GM13977 (cell line): ENCODE data around the gene FAM24A.
A peak's percentile ranks its signal among the peaks of the same experiment; 100 is the strongest.
"Not testable (repeated sequence)": the region's sequence is repeated elsewhere in the genome, so short reads cannot be mapped to it uniquely, and the experiment has no call there.

Source experiments
- DNase-seq: peaks from one replicate; pipeline ENCODE4 v3.0.0; 2012; ENCODE audit warnings: low spot score
- in situ Hi-C: fragments of 300-500 bp; cut with MboI; formaldehyde crosslinking; loops from one replicate; pipeline ENCODE4 v1.12.0; 2022; ENCODE audit warnings: low sequenced_read_pairs, low pct_unique_long_range_greater_than_20kb, mixed read lengths, inconsistent platforms; ENCODE audit not compliant: unreplicated experiment
- TF ChIP-seq, protein P1 (sequence below): IDR thresholded peaks from 2 replicates; pipeline ENCODE4 v1.5.1; 2012; ENCODE audit warnings: mild to moderate bottlenecking, control low read depth; ENCODE audit not compliant: insufficient read depth; ENCODE audit errors: extremely low read depth, missing control alignments

The FAM24A gene

DNA sequence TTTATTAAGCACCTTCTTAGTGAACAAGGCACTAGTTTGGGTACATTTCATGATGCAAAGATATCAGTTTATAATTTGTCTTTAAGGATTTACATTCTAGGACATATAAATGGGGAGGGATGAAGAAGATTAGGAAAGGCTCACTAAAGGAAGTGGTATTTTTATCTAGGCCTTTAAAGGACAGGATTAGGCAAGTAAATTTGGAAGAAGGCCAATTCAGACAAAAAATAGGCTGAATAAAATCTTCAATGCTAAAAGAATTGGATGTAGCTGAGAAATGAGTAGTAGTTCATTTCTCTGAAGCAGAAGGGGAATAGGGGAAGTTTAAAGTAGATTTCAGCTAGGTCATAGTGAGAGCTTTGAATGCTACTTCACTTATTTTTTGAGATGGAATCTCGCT lies 26.2 kb upstream of the FAM24A start:
- no peak for DNase-seq
- in situ Hi-C loops, result no loop called here
- TF ChIP-seq, protein P1, sequence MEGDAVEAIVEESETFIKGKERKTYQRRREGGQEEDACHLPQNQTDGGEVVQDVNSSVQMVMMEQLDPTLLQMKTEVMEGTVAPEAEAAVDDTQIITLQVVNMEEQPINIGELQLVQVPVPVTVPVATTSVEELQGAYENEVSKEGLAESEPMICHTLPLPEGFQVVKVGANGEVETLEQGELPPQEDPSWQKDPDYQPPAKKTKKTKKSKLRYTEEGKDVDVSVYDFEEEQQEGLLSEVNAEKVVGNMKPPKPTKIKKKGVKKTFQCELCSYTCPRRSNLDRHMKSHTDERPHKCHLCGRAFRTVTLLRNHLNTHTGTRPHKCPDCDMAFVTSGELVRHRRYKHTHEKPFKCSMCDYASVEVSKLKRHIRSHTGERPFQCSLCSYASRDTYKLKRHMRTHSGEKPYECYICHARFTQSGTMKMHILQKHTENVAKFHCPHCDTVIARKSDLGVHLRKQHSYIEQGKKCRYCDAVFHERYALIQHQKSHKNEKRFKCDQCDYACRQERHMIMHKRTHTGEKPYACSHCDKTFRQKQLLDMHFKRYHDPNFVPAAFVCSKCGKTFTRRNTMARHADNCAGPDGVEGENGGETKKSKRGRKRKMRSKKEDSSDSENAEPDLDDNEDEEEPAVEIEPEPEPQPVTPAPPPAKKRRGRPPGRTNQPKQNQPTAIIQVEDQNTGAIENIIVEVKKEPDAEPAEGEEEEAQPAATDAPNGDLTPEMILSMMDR, result no peak

DNA sequence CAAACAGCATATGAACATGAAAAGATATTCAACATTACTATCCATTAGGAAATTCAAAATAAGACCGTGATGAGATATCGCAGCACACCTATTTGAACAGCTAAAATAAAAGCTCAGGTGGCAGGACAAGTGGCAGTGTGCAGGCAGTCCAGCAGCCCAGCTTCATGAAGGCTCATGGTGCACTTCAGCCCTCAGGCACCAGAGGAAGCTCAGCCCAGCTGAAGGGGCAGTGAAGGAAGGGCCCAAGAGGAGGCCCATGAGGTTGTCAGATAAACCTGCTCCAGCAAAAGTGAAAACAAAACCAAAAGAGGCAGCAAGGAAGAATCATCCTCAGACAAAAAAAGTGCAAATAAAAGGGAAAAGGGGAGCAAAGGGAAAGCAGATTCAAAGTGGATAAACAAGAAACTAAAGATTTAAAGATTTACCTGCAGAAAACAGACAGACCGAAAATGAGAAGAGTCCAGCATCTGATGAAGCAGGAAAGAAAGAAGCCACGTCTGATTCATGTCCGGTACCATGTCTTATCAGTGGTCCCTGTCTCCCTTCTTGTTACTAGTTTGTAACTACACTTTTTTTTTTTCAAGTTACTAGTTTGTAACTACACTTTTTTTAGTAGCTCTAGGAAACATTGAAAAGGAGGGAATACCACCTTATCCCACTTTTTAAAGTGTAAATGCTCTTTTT lies 16.0 kb upstream of the FAM24A start:
- no peak for DNase-seq
- in situ Hi-C loops, result no loop called here
- TF ChIP-seq, protein P1, result no peak

DNA sequence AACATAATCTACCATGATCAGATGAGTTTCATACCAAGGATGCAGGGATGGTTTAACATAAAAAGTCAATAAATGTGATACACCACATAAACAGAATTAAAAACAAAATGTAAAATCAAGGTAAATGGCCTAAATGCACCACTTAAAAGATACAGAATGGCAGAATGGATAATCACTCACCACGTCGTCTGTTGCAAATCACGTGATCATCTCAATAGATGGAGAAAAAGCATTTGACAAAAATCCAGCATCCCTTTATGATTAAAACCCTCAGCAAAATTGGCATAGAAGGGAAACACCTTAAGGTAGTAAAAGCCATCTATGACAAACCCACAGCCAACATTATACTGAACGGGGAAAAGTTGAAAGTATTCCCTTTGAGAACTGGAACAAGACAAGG lies 6.5 kb upstream of the FAM24A start:
- in situ Hi-C loops, DNase-seq: not testable (repeated sequence)

DNA sequence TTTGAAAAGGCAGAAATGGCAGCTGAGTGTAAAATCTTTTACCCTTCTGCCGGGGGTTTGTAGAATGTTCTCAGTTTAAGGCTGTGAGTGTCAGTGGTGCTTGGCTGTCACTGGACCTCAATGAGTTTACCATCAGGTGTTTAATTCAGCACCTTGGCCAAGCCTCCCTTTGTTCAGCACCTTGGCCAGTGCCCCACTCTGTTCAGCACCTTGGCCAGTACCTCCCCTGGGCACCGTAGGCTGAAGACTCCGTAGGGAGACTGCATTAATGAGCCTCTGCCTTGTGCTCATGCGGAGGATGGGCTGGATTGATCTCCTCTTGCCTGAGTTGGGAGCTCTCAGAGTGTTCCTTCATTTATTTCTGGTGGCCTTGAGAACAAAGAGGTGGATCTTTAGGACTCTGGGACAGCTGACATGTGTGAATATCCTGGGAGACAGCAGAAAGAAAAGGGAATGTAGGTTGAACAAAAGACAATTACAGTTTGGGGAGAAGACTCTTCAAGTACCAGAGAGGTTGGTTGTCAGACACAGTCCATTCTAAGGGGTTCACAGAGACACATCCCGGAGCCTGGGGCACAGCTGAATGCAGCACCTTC lies 1.6 kb downstream of the FAM24A start:
- TF ChIP-seq, protein P1, result no peak
- in situ Hi-C loops, result no loop called here
- DNase-seq, result peak; percentile 35

DNA sequence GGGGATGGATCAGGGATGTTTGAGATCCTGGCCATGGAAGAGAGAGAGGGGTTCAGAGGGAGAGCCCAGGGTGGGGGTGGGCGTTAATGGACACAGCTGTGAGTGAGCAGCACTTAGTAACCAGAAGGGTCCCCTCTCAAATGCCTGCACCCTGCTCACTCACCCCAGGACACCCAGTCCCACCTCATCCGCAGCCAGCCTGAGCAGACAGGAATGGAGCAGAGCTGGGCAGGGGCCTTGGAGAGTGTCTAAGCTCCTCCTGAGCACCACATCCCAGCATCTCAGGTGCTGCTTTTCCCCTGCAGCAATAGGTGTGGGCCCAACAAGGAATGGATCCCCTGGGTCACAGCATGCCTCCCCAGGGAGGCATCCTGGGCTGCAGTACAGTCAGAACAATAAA lies 5.3 kb downstream of the FAM24A start:
- DNase-seq, result no peak
- in situ Hi-C loops, result no loop called here

DNA sequence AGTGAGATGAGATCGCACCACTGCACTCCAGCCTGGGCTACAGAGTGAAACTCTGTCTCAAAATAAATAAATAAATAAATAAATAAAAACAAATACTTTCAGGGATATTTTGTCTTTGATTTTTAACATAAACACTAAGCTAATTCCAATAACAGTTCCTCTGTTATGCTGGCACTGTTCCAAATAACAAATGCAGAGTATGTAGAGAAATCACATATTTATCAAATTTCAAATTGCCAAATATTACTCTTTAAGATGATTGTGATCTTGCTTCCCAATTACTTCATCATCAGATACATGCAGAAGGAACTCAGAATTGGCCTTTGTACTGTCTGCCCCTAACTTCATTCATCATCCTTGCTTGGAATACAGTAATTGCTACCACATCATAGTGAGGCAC lies 19.7 kb downstream of the FAM24A start:
- in situ Hi-C loops, result no loop called here
- TF ChIP-seq, protein P1, result no peak
- no peak for DNase-seq

More for the DNA sequence above, 5.3 kb downstream of the FAM24A start:
- TF ChIP-seq, protein P1, result no peak

DNA sequence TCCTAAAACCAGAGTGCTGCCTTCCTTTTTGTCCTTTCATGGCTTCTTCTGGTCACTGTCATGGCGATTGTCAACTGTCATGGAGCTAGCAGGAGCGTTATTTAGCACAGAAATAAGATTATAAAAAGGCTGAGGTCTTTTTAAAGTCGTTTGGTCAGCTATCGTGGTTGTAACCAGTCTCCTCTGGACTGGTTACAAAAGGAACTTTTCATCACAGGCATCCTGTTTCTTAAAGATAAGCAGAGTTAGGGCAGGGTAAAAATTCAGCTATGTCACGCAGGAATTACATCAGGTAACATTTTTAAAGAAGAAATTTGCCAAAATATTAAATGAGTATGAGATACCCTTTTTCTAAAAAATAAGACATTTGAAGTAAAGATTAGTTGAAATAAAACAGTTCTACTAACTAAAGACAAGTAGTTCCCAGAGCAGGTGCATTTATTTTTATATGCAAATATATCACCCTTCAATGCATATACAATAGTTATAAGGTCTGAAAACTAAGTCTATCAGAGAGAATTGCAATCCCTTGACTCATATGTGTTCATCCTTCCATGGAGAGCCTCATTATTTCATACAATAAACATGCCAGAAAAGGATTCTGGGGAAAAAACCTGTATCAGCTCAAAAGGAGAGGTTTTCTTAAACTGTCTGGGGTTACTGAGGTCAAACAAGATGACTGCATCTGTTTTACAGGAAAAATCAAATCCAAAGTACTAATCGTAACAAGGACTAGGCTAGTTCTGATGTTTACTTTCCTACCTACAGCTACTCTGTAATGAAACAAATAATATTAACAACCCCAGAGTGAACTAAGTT lies 20.9 kb downstream of the FAM24A start:
- in situ Hi-C loops, result no loop called here
- TF ChIP-seq, protein P1, result no peak
- DNase-seq, result no peak
